HG02943 (cell line): Measurements from ENCODE around the gene ID2.
A peak's percentile ranks its signal among the peaks of the same experiment; 100 is the strongest.

Source experiments
- ATAC-seq: cut with Tn5 transposase; IDR thresholded peaks from one replicate; pipeline ENCODE4 v1.9.1; 2021; ENCODE audit warnings: mild to moderate bottlenecking, low read depth, moderate library complexity; ENCODE audit not compliant: unreplicated experiment

ID2 gene

GRCh38 chr2:8663997-8664396 is 17.9 kb upstream of the ID2 start:
- no peak for ATAC-seq

GRCh38 chr2:8666581-8666980 is 15.3 kb upstream of the ID2 start:
- no peak for ATAC-seq

- no peak for ATAC-seq
These were observed 13.9 kb upstream of the ID2 start for GRCh38 chr2:8667896-8668512.

GRCh38 chr2:8669157-8669817 is 12.6 kb upstream of the ID2 start:
- ATAC-seq, result no peak

GRCh38 chr2:8670580-8670979 is 11.3 kb upstream of the ID2 start:
- ATAC-seq, result no peak

- no peak for ATAC-seq
These were observed 10.7 kb upstream of the ID2 start for GRCh38 chr2:8671176-8671575.

- no peak for ATAC-seq
These were observed 10.1 kb upstream of the ID2 start for GRCh38 chr2:8671802-8672201.

- no peak for ATAC-seq
These were observed 8.9 kb upstream of the ID2 start for GRCh38 chr2:8672940-8673339.

- ATAC-seq, result no peak
These were observed 8.5 kb upstream of the ID2 start for GRCh38 chr2:8673381-8673780.

- ATAC-seq, result no peak
These were observed 7.3 kb upstream of the ID2 start for GRCh38 chr2:8674420-8675009.

- no peak for ATAC-seq
These were observed 6.3 kb upstream of the ID2 start for GRCh38 chr2:8675543-8675942.

GRCh38 chr2:8676191-8676920 is 5.5 kb upstream of the ID2 start:
- ATAC-seq, result no peak

- ATAC-seq, result no peak
These were observed 4.8 kb upstream of the ID2 start for GRCh38 chr2:8676921-8677645.

- ATAC-seq, result no peak
These were observed 3.9 kb upstream of the ID2 start for GRCh38 chr2:8677646-8678592.

GRCh38 chr2:8678731-8679566 is 2.9 kb upstream of the ID2 start:
- ATAC-seq, result peak; percentile 54

GRCh38 chr2:8679567-8679826 is 2.4 kb upstream of the ID2 start:
- no peak for ATAC-seq

- no peak for ATAC-seq
These were observed 1.8 kb upstream of the ID2 start for GRCh38 chr2:8679827-8680731.
